ENCODE measurements around the gene ETNK2.

GRCh38 chr1:204124639-204125038 is 27.2 kb downstream of the ETNK2 start:
- TF ChIP-seq ZFP36 (IDR thresholded peaks at IDR 0.05; ENCODE audit: borderline replicate concordance, low read depth, low read length, partially characterized antibody) (no peak), CTCF (CRISPR knock-in tag; IDR thresholded peaks at IDR 0.05) (no peak), RELA (CRISPR knock-in tag; IDR thresholded peaks at IDR 0.05) (no peak), THAP7 (CRISPR knock-in tag; IDR thresholded peaks at IDR 0.05) (no peak), NFYB (CRISPR knock-in tag; IDR thresholded peaks at IDR 0.05) (no peak), SIN3B (IDR thresholded peaks at IDR 0.05; ENCODE audit: low read length) (no peak), ZNF143 (CRISPR knock-in tag; IDR thresholded peaks at IDR 0.05) (no peak), THYN1 (CRISPR knock-in tag; IDR thresholded peaks at IDR 0.05; ENCODE audit: borderline replicate concordance, low read depth) (no peak), KDM5A (IDR thresholded peaks at IDR 0.05; ENCODE audit: borderline replicate concordance, low read length) (no peak), ZBTB7A (CRISPR knock-in tag; IDR thresholded peaks at IDR 0.05) (no peak)
